AG09319 (cell line): ENCODE measurements around the gene NXPH4.
A peak's percentile ranks its signal among the peaks of the same experiment; 100 is the strongest.

ENCODE experiments used
- DNase-seq: peaks from one replicate; pipeline ENCODE4 v3.0.0-alpha.2; 2010; ENCODE audit warnings: low read depth; ENCODE audit errors: extremely low read depth
- CTCF ChIP-seq: IDR thresholded peaks from 2 replicates; pipeline ENCODE4 v1.5.1; 2011; ENCODE audit warnings: low read depth, mild to moderate bottlenecking, inconsistent platforms, low read length, moderate library complexity

Gene NXPH4

GRCh38 chr12:57229634-57230380 lies 13.2 kb downstream of the NXPH4 start, which contains the start of gene SHMT2:
Gene SHMT2, plus strand, starts transcription at chr12:57229711. Its CDS starts 68 bp downstream, at chr12:57229779.
- no peak for TF ChIP-seq CTCF
- DNase-seq: peak; percentile 93

GRCh38 chr12:57230381-57231155 lies 14.0 kb downstream of the NXPH4 start:
- TF ChIP-seq CTCF: no peak
- DNase-seq: no peak

- TF ChIP-seq CTCF: no peak
- no peak for DNase-seq
These were observed 14.9 kb downstream of the NXPH4 start for GRCh38 chr12:57231276-57232021.

- no peak for DNase-seq
- no peak for TF ChIP-seq CTCF
These were observed 15.7 kb downstream of the NXPH4 start for GRCh38 chr12:57232156-57232756.

- DNase-seq: no peak
- no peak for TF ChIP-seq CTCF
These were observed 17.0 kb downstream of the NXPH4 start for GRCh38 chr12:57233357-57234232.

GRCh38 chr12:57234233-57234570 lies 17.6 kb downstream of the NXPH4 start:
- no peak for DNase-seq
- TF ChIP-seq CTCF: no peak
